K562 (cell line): ENCODE data around the gene DUSP3. TPM values are rescaled to one million over a fixed set of nuclear protein-coding genes. Genes with fewer than 3 reads are reported as not detected.

ENCODE experiments used
- ATAC-seq: fragments of 200-7000 bp; cut with Tn5 transposase; 3 replicates; pipeline ENCODE4 v1.9.1; 2020; ENCODE audit warnings: moderate library complexity
- BruUV-seq: library from RNA; stranded (reverse); fragments of 400-500 nt; replicated peaks from 2 replicates; lab custom pipeline; 2021; lab: Mats Ljungman, UMichigan
- CTCF ChIA-PET: fragments of 300-600 bp; formaldehyde crosslinking; extraction: SDS; loops from one replicate; lab custom pipeline; 2021; ENCODE audit warnings: low intra/inter-chr PET ratio; lab: Yijun Ruan, JAX
- POLR2A ChIA-PET: fragments of 300-600, 350-650 bp; sonication (Branson Sonifier 250); formaldehyde crosslinking; extraction: SDS; loops from one replicate; lab custom pipeline; 2021; ENCODE audit warnings: antibody characterized with exemption, inconsistent platforms; lab: Yijun Ruan, JAX
- DNase-seq, 4 experiments: peaks; one replicate each; pipeline versions ENCODE4 v3.0.0 to v3.0.0-alpha.2; 2011 to 2018; ENCODE audit warnings: low spot score in 3 of 4, mixed read lengths in 3 of 4; ENCODE audit errors: extremely low read depth in 1 of 4
- FAIRE-seq: peaks from 2 replicates; lab custom pipeline; 2011; peaks lifted over from hg19 to GRCh38; lab: Jason Lieb, UNC
- H2AFZ ChIP-seq: 2 replicates; pipeline ENCODE4 v1.6.0; 2011; ENCODE audit warnings: low read depth, low read length, control low read depth, inconsistent platforms
- H3K27ac ChIP-seq: fragments of 200-600 bp; 3 replicates; pipeline ENCODE4 v1.8.0; 2011; ENCODE audit warnings: low read depth, mild to moderate bottlenecking, control low read depth, inconsistent platforms, low read length, moderate library complexity, mixed read lengths; ENCODE audit errors: extremely low read depth
- H3K27me3 ChIP-seq, 2 experiments: fragments of 300-600 bp in 1 of 2; 2 replicates in 1 of 2; 3 replicates in 1 of 2; pipeline versions ENCODE4 v1.6.0 to v1.8.0; 2011; ENCODE audit warnings: inconsistent platforms in 2 of 2, low read length in 2 of 2, mild to moderate bottlenecking in 1 of 2, mixed read lengths in 1 of 2, moderate library complexity in 1 of 2; ENCODE audit not compliant: control insufficient read depth in 2 of 2, insufficient read depth in 2 of 2
- H3K36me3 ChIP-seq: fragments of 300-600 bp; 3 replicates; pipeline ENCODE4 v1.8.0; 2011; ENCODE audit warnings: mild to moderate bottlenecking, low read length, inconsistent platforms; ENCODE audit not compliant: control insufficient read depth, insufficient read depth
- H3K4me1 ChIP-seq, 2 experiments: fragments of 200-600 bp in 1 of 2; replicated peaks in 1 of 2; 2 replicates in 1 of 2; 3 replicates in 1 of 2; pipeline versions ENCODE4 v1.5.1 to v1.8.0; 2011; ENCODE audit warnings: inconsistent platforms in 2 of 2, low read length in 2 of 2, mild to moderate bottlenecking in 1 of 2, mixed read lengths in 1 of 2, moderate library complexity in 1 of 2; ENCODE audit not compliant: control insufficient read depth in 2 of 2, insufficient read depth in 2 of 2
- H3K4me2 ChIP-seq: 2 replicates; pipeline ENCODE4 v1.6.1; 2011; ENCODE audit warnings: low read length, control low read depth, inconsistent platforms, mixed read lengths; ENCODE audit not compliant: insufficient read depth
- H3K4me3 ChIP-seq: fragments of 200-600 bp; sonication (generic), shearing (Covaris generic); 2 replicates; pipeline ENCODE4 v1.5.1; 2016; ENCODE audit warnings: control low read depth, inconsistent platforms
- H3K79me2 ChIP-seq: fragments of 200-600 bp; 3 replicates; pipeline ENCODE4 v1.8.0; 2011; ENCODE audit warnings: low read length, inconsistent platforms; ENCODE audit not compliant: control insufficient read depth, insufficient read depth
- H3K9ac ChIP-seq, 2 experiments: 2 replicates each; pipeline versions ENCODE4 v1.6.0 to v1.6.1; 2011; ENCODE audit warnings: low read depth in 2 of 2, low read length in 2 of 2, control low read depth in 1 of 2, inconsistent platforms in 1 of 2, mild to moderate bottlenecking in 1 of 2, mixed read lengths in 1 of 2; ENCODE audit not compliant: insufficient read depth in 1 of 2
- H3K9me1 ChIP-seq: one replicate; pipeline ENCODE4 v1.6.0; 2011; ENCODE audit warnings: inconsistent platforms, mild to moderate bottlenecking, low read length, moderate library complexity; ENCODE audit not compliant: control insufficient read depth, insufficient read depth
- H3K9me3 ChIP-seq: replicated peaks from 2 replicates; pipeline ENCODE4 v1.5.1; 2011; ENCODE audit warnings: low read depth, low read length, inconsistent platforms; ENCODE audit not compliant: control insufficient read depth, insufficient read depth
- H4K20me1 ChIP-seq: replicated peaks from 2 replicates; pipeline ENCODE4 v1.6.1; 2011; ENCODE audit warnings: low read length, inconsistent platforms, mixed read lengths; ENCODE audit not compliant: control insufficient read depth, insufficient read depth
- CBX1 ChIP-seq: sonication (generic); IDR thresholded peaks from 2 replicates; pipeline ENCODE4 v1.6.1; 2016; ENCODE audit warnings: antibody characterized with exemption, low read depth, mild to moderate bottlenecking
- ESRRA ChIP-seq: fragments of 450-650 bp; IDR thresholded peaks from 2 replicates; pipeline ENCODE4 v1.6.1; 2014; ENCODE audit warnings: low read depth, mild to moderate bottlenecking, moderate library complexity, borderline replicate concordance
- FOXK1 ChIP-seq: sonication (generic); formaldehyde crosslinking; IDR thresholded peaks from 2 replicates; pipeline ENCODE4 v1.8.0; 2022; ENCODE audit warnings: missing genetic modification reagents, mild to moderate bottlenecking, borderline replicate concordance
- HNRNPK ChIP-seq: fragments of 200-400 bp; formaldehyde crosslinking; IDR thresholded peaks from one replicate; pipeline ENCODE4 v1.6.1; 2018; ENCODE audit warnings: mild to moderate bottlenecking, low read depth, low read length; ENCODE audit not compliant: poor library complexity, severe bottlenecking
- JUNB ChIP-seq: fragments of 450-650 bp; formaldehyde crosslinking; conservative IDR thresholded peaks from 2 replicates; pipeline ENCODE4 v1.4.0; 2020; ENCODE audit warnings: mild to moderate bottlenecking
- JUND ChIP-seq, 2 experiments: IDR thresholded peaks; 2 replicates in 1 of 2; 3 replicates in 1 of 2; pipeline ENCODE4 v1.6.1; 2011; ENCODE audit warnings: borderline replicate concordance in 2 of 2, low read depth in 2 of 2, low read length in 2 of 2, improper control_type of control experiment in 1 of 2, missing biosample characterization in 1 of 2, missing genetic modification characterization in 1 of 2, missing genetic modification reagents in 1 of 2
- MTA2 ChIP-seq: fragments of 450-650 bp; IDR thresholded peaks from 2 replicates; pipeline ENCODE4 v1.6.1; 2016; ENCODE audit warnings: low read depth
- POLR2H ChIP-seq: IDR thresholded peaks from 2 replicates; pipeline ENCODE4 v1.6.1; 2016; ENCODE audit warnings: missing genetic modification characterization, low read depth, mild to moderate bottlenecking, control low read depth, missing compliant biosample characterization, moderate library complexity
- SETDB1 ChIP-seq: IDR thresholded peaks from one replicate; pipeline ENCODE4 v1.6.1; 2012; ENCODE audit warnings: low read length, control low read depth, inconsistent platforms
- SMARCA5 ChIP-seq: fragments of 450-650 bp; IDR thresholded peaks from 2 replicates; pipeline ENCODE4 v1.6.1; 2016
- ZNF23 ChIP-seq: fragments of 250-450 bp; sonication (Bioruptor Pico); IDR thresholded peaks from 2 replicates; pipeline ENCODE4 v1.4.0; 2020; ENCODE audit warnings: mild to moderate bottlenecking
- ZNF583 ChIP-seq: fragments of 250-450 bp; sonication (Bioruptor Pico); IDR thresholded peaks from 2 replicates; pipeline ENCODE4 v1.4.0; 2020
- ZNF79 ChIP-seq: fragments of 250-450 bp; sonication (Bioruptor Pico); IDR thresholded peaks from 2 replicates; pipeline ENCODE4 v1.4.0; 2020; ENCODE audit warnings: low read depth, mild to moderate bottlenecking, moderate library complexity
- ZZZ3 ChIP-seq: fragments of 450-650 bp; IDR thresholded peaks from 2 replicates; pipeline ENCODE4 v1.6.1; 2016; ENCODE audit warnings: antibody characterized with exemption, mild to moderate bottlenecking, moderate library complexity
- WGBS: fragments of 100-300 bp; shearing (Covaris generic); methylation state at CpG from one replicate; pipeline ENCODE4 v1.1.6; 2016; ENCODE audit warnings: low coverage, mixed read lengths; ENCODE audit not compliant: insufficient coverage; ENCODE audit errors: missing lambda C conversion rate; 5-methylcytosine and 5-hydroxymethylcytosine counted together
- in situ Hi-C: fragments of 300-500 bp; cut with MboI; formaldehyde crosslinking; loops from 4 replicates; pipeline ENCODE4 v1.15.0; 2018; ENCODE audit warnings: inconsistent platforms, mixed read lengths
- intact Hi-C: fragments of 100-400 bp; cut with micrococcal nuclease; formaldehyde crosslinking; loops from 2 replicates; pipeline ENCODE4 v1.14.2; 2022
- polyA plus RNA-seq, 8 experiments: library from polyadenylated mRNA; depleted of rRNA in 4 of 8; stranded (reverse) in 5 of 8; unstranded in 3 of 8; fragments of >200 nt; fragmentation: Nextera tagmentation in 2 of 8; fragmentation: Illumina TruSeq in 1 of 8; extraction: Ambion mirVana in 2 of 8; extraction: Trizol in 1 of 8; gene quantifications; 2 replicates each; pipeline versions ENCODE4 v1.2.1 to v1.2.3, GENCODE V29; 2011 to 2014; ENCODE audit warnings: inconsistent platforms in 1 of 8, missing spikeins in 1 of 8
- total RNA-seq, 7 experiments: library from RNA; depleted of rRNA in 6 of 7; stranded (reverse); fragments of >200 nt in 6 of 7; fragmentation: Illumina TruSeq in 2 of 7; extraction: Trizol in 2 of 7; gene quantifications; 2 replicates each; pipeline versions ENCODE4 v1.2.1 to v1.2.3, GENCODE V29; 2011 to 2021; ENCODE audit warnings: low replicate concordance in 1 of 7
- TF ChIP-seq, protein P1 (sequence below): fragments of 450-650 bp; conservative IDR thresholded peaks from 2 replicates; pipeline ENCODE4 v1.6.1; 2016; ENCODE audit warnings: missing genetic modification characterization, low read depth, mild to moderate bottlenecking, missing compliant biosample characterization, moderate library complexity
- TF ChIP-seq, protein P2 (sequence below): sonication (generic); formaldehyde crosslinking; IDR thresholded peaks from 2 replicates; pipeline ENCODE4 v1.8.1; 2023; ENCODE audit warnings: mild to moderate bottlenecking, missing genetic modification reagents, moderate library complexity
- TF ChIP-seq, protein P3 (sequence below): fragments of 450-650 bp; IDR thresholded peaks from 2 replicates; pipeline ENCODE4 v1.6.1; 2016; ENCODE audit warnings: borderline replicate concordance

DUSP3 gene
- total and polyA plus RNA-seq, 9 of the 15 experiments (the other 6 are each of a cell fraction or from before 2014, with no cell fraction given): 4.1 to 19.8 (median 12.3) TPM

DNA sequence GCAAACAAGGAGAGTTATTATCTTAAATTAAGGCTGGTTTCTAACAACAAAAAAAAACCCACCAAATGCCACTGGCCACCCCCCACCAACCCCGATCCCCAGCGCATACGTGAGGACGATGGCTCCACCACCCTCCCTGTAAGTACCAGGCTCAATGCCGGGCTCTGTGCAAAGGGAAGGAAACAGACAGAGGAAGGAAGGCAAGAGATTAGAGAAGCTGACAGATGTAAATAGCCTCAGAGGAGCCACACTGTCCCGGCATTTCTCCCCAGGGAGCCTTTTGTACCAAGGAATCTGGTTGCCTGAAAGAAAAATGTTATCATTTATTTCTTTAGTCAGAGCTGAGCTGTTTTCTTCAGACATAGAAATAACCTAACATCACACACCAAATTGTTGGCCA, 33.2 kb downstream of the DUSP3 start:
- Histone ChIP-seq H3K27ac (no peak overlapping the region), H3K9ac (no peak overlapping the region), H3K79me2 (no peaks in the 10 kb centered on the region), H3K4me1 (no peaks in the 10 kb centered on the region), H4K20me1 (no peaks in the 10 kb centered on the region), H3K27me3 (peaks cover 19 to 58% of the 10 kb centered on the region in 2 experiments), H3K4me2 (no peak overlapping the region), H3K36me3 (no peaks in the 10 kb centered on the region), H3K4me3 (no peak overlapping the region)
- CTCF ChIA-PET: no interaction called here
- TF ChIP-seq HNRNPK (no peak), ZNF583 (CRISPR knock-in tag) (no peak), ZNF23 (no peak), SMARCA5 (no peak), FOXK1 (no peak), CBX1 (no peak), ZZZ3 (no peak), MTA2 (no peak), JUND (IDR thresholded peaks at IDR 0.05; ENCODE audit: borderline replicate concordance, low read depth, low read length) (no peak), JUND (tag; IDR thresholded peaks at IDR 0.05; ENCODE audit: borderline replicate concordance, low read depth, low read length) (no peak), POLR2H (tag) (no peak), ESRRA (no peak), ZNF79 (CRISPR knock-in tag) (no peak), JUNB (CRISPR knock-in tag) (no peak), SETDB1 (no peak)
- TF ChIP-seq, protein P1, sequence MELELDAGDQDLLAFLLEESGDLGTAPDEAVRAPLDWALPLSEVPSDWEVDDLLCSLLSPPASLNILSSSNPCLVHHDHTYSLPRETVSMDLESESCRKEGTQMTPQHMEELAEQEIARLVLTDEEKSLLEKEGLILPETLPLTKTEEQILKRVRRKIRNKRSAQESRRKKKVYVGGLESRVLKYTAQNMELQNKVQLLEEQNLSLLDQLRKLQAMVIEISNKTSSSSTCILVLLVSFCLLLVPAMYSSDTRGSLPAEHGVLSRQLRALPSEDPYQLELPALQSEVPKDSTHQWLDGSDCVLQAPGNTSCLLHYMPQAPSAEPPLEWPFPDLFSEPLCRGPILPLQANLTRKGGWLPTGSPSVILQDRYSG (tag): no peak
- TF ChIP-seq, protein P2, sequence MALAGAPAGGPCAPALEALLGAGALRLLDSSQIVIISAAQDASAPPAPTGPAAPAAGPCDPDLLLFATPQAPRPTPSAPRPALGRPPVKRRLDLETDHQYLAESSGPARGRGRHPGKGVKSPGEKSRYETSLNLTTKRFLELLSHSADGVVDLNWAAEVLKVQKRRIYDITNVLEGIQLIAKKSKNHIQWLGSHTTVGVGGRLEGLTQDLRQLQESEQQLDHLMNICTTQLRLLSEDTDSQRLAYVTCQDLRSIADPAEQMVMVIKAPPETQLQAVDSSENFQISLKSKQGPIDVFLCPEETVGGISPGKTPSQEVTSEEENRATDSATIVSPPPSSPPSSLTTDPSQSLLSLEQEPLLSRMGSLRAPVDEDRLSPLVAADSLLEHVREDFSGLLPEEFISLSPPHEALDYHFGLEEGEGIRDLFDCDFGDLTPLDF (CRISPR knock-in tag): no peak
- TF ChIP-seq, protein P3, sequence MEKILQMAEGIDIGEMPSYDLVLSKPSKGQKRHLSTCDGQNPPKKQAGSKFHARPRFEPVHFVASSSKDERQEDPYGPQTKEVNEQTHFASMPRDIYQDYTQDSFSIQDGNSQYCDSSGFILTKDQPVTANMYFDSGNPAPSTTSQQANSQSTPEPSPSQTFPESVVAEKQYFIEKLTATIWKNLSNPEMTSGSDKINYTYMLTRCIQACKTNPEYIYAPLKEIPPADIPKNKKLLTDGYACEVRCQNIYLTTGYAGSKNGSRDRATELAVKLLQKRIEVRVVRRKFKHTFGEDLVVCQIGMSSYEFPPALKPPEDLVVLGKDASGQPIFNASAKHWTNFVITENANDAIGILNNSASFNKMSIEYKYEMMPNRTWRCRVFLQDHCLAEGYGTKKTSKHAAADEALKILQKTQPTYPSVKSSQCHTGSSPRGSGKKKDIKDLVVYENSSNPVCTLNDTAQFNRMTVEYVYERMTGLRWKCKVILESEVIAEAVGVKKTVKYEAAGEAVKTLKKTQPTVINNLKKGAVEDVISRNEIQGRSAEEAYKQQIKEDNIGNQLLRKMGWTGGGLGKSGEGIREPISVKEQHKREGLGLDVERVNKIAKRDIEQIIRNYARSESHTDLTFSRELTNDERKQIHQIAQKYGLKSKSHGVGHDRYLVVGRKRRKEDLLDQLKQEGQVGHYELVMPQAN: no peak
- TF ChIP-seq, all 486 proteins: peak for 0
- DNase-seq: no peak
- no peak for ATAC-seq
- H2AFZ ChIP-seq: no peak overlapping the region
- intact Hi-C loops (no loop called here), in situ Hi-C loops (no loop called here)
- WGBS: 0% methylated on average over 6 of the region's 6 CpGs
- POLR2A ChIA-PET: interaction anchor here (0.8 to 1.2 kb wide), 3 partner anchors 14 to 115 kb away, joined by 3 read pairs; no protein-coding TSS in a partner anchor
- no TSS peak for BruUV-seq
- no peaks in the 10 kb centered on the region for H3K9me1 ChIP-seq
- no peaks in the 10 kb centered on the region for H3K9me3 ChIP-seq
- no peak for FAIRE-seq
